ENCODE measurements around the gene CROCC.

- no peak for TF ChIP-seq CTCF (conservative IDR thresholded peaks at IDR 0.05; ENCODE audit: low read depth, low read length)
- TF ChIP-seq EZH2 (IDR thresholded peaks at IDR 0.05; ENCODE audit: borderline replicate concordance, low read depth, low read length, poor library complexity, severe bottlenecking), result no peak
Measured at GRCh38 chr1:17017435-17017834, 95.7 kb downstream of the CROCC start.
